Amygdala (tissue), 56 donors: ENCODE measurements around the gene SATB1.

Experiments used
- DNase-seq, 56 donors: peaks; one replicate each; lab custom pipeline; 2025; lab: John Stamatoyannopoulos, UW

SATB1 gene

DNA sequence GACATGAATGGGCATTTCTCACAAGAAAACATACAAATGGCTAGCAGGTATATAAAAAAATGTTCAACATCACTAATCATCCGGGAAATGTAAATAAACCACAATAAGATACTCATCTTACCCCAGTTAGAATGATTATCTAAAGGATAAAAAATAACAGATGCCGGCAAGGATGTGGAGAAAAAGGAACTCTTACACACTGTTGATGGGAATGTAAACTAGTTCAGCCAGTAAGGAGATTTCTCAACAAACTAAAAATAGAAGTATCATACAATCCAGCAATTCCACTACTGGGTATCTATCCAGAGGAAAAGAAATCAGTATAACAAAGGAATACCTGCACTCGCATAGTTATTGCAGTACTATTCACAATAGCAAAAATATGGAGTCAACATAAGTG lies 124.2 kb downstream of the SATB1 start:
- DNase-seq: no peak

DNA sequence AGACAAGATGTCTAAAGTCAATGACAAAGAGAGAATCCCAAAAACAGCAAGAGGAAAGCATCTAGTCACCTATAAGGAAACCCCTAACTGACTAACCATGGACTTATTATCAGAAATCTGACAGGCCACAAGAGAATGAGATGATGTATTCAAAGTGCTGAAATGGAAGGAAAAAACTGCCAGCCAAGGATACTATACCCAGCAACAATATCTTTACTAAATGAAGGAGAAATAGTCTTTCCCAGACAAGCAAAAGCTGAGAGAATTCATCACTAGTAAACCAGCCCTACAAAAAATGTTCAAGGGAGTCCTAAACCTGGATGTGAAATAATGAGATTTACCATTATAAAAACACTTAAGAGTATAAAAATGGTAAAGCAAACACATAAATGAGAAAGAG lies 128.0 kb downstream of the SATB1 start:
- no peak for DNase-seq
